ENCODE results near the gene DVL2. TPM values are rescaled to one million over a fixed set of nuclear protein-coding genes. Genes with fewer than 3 reads are reported as not detected.
A peak's percentile ranks its signal among the peaks of the same experiment; 100 is the strongest.

The DVL2 gene
- polyA plus RNA-seq, 1 experiment: 5.1 TPM

DNA sequence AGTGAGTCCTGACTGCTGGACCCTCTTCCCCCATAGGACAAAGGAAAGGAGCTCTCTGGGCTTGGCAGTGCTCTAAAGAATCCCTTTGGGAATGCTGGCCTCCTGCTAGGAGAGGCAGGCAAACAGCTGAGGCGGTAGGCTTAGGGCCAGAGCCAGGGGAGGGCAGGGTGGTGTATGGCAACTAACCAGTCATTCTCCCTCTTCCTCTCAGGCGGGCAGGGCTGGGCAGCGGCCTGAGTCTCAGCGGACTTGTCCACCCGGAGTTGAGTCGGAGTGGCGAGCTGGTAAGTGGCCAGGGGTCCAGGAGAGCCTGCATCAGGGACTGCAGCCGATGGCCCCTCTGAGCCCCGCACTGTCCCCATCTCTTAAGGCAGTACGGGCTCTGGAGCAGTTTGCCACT, 10.2 kb downstream of the DVL2 start:
- ChIA-PET CTCF (no interaction called here), POLR2A (interaction anchor here (1.7 kb wide), 1 partner anchor 18 kb away, joined by 5 read pairs; the partner anchor contains the start of gene GABARAP)
- Histone ChIP-seq H3K27ac (ENCODE audit: low read depth, low read length) (no peak overlapping the region), H3K27me3 (ENCODE audit: control insufficient read depth, insufficient read depth, low read length) (no peaks in the 10 kb centered on the region), H3K9me3 (ENCODE audit: control insufficient read depth, insufficient read depth, low read length) (no peaks in the 10 kb centered on the region; the same call in 1 of the 2 replicates), H3K4me3 (ENCODE audit: low read depth, low read length) (no peak overlapping the region)
- TF ChIP-seq, protein P1, sequence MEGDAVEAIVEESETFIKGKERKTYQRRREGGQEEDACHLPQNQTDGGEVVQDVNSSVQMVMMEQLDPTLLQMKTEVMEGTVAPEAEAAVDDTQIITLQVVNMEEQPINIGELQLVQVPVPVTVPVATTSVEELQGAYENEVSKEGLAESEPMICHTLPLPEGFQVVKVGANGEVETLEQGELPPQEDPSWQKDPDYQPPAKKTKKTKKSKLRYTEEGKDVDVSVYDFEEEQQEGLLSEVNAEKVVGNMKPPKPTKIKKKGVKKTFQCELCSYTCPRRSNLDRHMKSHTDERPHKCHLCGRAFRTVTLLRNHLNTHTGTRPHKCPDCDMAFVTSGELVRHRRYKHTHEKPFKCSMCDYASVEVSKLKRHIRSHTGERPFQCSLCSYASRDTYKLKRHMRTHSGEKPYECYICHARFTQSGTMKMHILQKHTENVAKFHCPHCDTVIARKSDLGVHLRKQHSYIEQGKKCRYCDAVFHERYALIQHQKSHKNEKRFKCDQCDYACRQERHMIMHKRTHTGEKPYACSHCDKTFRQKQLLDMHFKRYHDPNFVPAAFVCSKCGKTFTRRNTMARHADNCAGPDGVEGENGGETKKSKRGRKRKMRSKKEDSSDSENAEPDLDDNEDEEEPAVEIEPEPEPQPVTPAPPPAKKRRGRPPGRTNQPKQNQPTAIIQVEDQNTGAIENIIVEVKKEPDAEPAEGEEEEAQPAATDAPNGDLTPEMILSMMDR (IDR thresholded peaks at IDR 0.05; ENCODE audit: low read depth, low read length): no peak
- no peak for DNase-seq (ENCODE audit: low read depth, low spot score)

DNA sequence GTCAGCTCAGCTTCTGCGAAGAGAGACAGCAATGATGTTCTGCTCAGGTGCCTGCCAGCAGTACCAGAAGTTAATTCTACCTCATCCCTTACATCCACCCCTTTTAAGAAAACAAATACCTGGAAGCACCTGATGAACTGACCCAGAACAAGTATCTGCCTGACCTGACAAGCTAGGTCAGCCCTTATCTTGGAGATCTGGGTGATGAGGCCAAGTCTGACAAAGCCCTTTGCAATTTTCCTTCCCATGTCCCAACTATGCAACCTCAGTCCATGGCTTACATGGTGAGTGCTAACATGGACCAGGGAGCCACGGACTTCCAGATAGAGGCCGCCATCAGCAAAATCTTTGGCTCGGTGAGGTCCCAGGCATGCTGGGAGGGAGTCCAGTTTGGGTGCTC, 10.9 kb downstream of the DVL2 start:
- Histone ChIP-seq H3K27me3 (ENCODE audit: control insufficient read depth, insufficient read depth, low read length) (no peaks in the 10 kb centered on the region), H3K9me3 (ENCODE audit: control insufficient read depth, insufficient read depth, low read length) (no peaks in the 10 kb centered on the region; the same call in 1 of the 2 replicates), H3K4me3 (ENCODE audit: low read depth, low read length) (no peak overlapping the region), H3K27ac (ENCODE audit: low read depth, low read length) (no peak overlapping the region)
- ChIA-PET CTCF (no interaction called here), POLR2A (no interaction called here)
- no peak for DNase-seq (ENCODE audit: low read depth, low spot score)
- TF ChIP-seq, protein P1 (IDR thresholded peaks at IDR 0.05; ENCODE audit: low read depth, low read length): no peak

DNA sequence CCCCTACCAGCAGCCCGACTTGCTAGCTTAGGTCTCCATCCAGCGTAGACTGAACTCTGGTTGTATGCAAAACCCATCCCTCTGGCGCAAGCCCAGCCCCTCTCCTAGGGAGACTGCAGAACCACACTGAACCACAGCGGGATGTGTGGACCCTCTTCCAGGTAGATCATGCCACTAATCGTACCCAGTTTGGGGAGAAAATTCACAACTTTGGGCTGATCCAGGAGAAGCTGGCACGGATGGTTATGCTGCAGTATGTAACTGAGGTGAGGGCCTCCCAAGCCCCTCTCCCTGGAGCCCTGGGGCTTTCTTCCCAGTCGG, 11.4 kb downstream of the DVL2 start:
- Histone ChIP-seq H3K9me3 (ENCODE audit: control insufficient read depth, insufficient read depth, low read length) (no peaks in the 10 kb centered on the region; the same call in 1 of the 2 replicates), H3K4me3 (ENCODE audit: low read depth, low read length) (no peak overlapping the region), H3K27ac (ENCODE audit: low read depth, low read length) (no peak overlapping the region), H3K27me3 (ENCODE audit: control insufficient read depth, insufficient read depth, low read length) (no peaks in the 10 kb centered on the region)
- ChIA-PET POLR2A (interaction anchor here (0.7 kb wide), 1 partner anchor 17 kb away, joined by 3 read pairs; the partner anchor contains the start of gene PHF23), CTCF (no interaction called here)
- DNase-seq (ENCODE audit: low read depth, low spot score): no peak
- TF ChIP-seq, protein P1 (IDR thresholded peaks at IDR 0.05; ENCODE audit: low read depth, low read length): no peak

DNA sequence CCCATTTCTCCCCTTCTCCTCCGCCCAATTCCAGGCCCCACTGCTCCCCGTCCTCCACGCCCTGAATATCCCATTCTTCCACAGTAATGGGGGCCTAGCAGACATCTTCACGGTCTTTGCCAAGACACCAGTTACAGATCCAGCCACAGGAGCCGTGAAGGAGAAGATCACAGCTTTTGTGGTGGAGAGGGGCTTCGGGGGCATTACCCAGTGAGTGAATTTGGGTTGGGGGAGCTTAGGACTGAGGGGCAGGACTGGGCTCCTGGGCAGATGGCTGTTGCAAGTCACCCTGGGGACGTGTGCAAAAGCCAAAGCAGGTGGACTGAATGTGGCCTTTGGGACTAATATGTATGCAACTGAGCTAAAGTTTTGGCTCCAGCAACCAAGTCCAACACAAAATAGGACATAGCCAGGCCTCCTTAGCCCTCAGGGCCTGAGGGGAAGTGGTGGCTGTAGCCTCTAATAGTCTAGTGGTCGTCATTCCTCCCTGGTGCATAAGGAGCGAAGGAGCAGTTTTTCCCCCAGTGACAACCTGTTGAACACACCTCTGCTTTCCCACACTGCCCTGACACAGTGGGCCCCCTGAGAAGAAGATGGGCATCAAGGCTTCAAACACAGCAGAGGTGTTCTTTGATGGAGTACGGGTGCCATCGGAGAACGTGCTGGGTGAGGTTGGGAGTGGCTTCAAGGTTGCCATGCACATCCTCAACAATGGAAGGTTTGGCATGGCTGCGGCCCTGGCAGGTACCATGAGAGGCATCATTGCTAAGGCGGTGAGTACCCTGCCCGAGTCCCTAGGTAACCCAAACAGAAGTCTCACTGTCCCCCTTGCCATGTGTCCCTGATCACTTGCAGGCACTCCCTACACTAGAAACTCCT, 12.0 kb downstream of the DVL2 start:
- DNase-seq (ENCODE audit: low read depth, low spot score): no peak
- H3K27me3 ChIP-seq (ENCODE audit: control insufficient read depth, insufficient read depth, low read length): no peaks in the 10 kb centered on the region
- H3K9me3 ChIP-seq (ENCODE audit: control insufficient read depth, insufficient read depth, low read length): no peaks in the 10 kb centered on the region; the same call in 1 of the 2 replicates
- ChIA-PET POLR2A (interaction anchor here (0.7 to 4.2 kb wide), 2 partner anchors 12 to 17 kb away, joined by 3 to 42 read pairs; partner anchors contain the start of genes DVL2 and PHF23), CTCF (interaction anchor here (1.0 to 2.0 kb wide), 2 partner anchors 10 to 27 kb away, joined by 3 to 4 read pairs; no protein-coding TSS in a partner anchor)
- TF ChIP-seq, protein P1 (IDR thresholded peaks at IDR 0.05; ENCODE audit: low read depth, low read length): no peak
- peak overlapping the region; percentile 11 for H3K27ac ChIP-seq (ENCODE audit: low read depth, low read length)
- no peak overlapping the region for H3K4me3 ChIP-seq (ENCODE audit: low read depth, low read length)

All from AG04450 (cell line).